Spleen (tissue), 11 donors: ENCODE data around the gene FRMD4A. TPM values are rescaled to one million over a fixed set of nuclear protein-coding genes. Genes with fewer than 3 reads are reported as not detected.

ENCODE experiments used
- DNase-seq: peaks from one replicate; pipeline ENCODE4 v3.0.0-alpha.2; 2020
- H3K27ac ChIP-seq, 8 donors: fragments of 200-600 bp; sonication (generic) in 7 of 8; 1 replicate in 4 of 8; 2 replicates in 4 of 8; pipeline versions ENCODE4 v1.5.0 to v1.8.0; 2016 to 2021; ENCODE audit warnings: inconsistent platforms in 4 of 8, mild to moderate bottlenecking in 4 of 8, moderate library complexity in 1 of 8
- H3K27me3 ChIP-seq, 7 donors: fragments of 200-600 bp; sonication (generic) in 6 of 7; replicated peaks in 1 of 7; 1 replicate in 4 of 7; 2 replicates in 3 of 7; pipeline versions ENCODE4 v1.5.0 to v1.8.0; 2016 to 2021; ENCODE audit warnings: inconsistent platforms in 3 of 7, mild to moderate bottlenecking in 1 of 7
- H3K36me3 ChIP-seq, 6 donors: fragments of 200-600 bp; sonication (generic) in 5 of 6; 1 replicate in 4 of 6; 2 replicates in 2 of 6; pipeline versions ENCODE4 v1.5.0 to v1.8.0; 2016 to 2021; ENCODE audit warnings: inconsistent platforms in 2 of 6
- H3K4me1 ChIP-seq, 6 donors: fragments of 200-600 bp; sonication (generic) in 5 of 6; 1 replicate in 3 of 6; 2 replicates in 3 of 6; pipeline versions ENCODE4 v1.5.0 to v1.8.0; 2016 to 2021; ENCODE audit warnings: inconsistent platforms in 3 of 6
- H3K4me3 ChIP-seq, 8 donors: fragments of 200-600 bp; sonication (generic) in 7 of 8; 1 replicate in 4 of 8; 2 replicates in 4 of 8; pipeline versions ENCODE4 v1.5.0 to v1.8.0; 2016 to 2021; ENCODE audit warnings: inconsistent platforms in 4 of 8, mild to moderate bottlenecking in 4 of 8, moderate library complexity in 2 of 8
- H3K9me3 ChIP-seq, 8 donors: fragments of 200-600 bp; sonication (generic) in 7 of 8; 1 replicate in 4 of 8; 2 replicates in 4 of 8; pipeline versions ENCODE4 v1.5.0 to v1.8.0; 2016 to 2021; ENCODE audit warnings: inconsistent platforms in 4 of 8
- POLR2A ChIP-seq, 3 donors: fragments of 450-650 bp; IDR thresholded peaks; one replicate each; pipeline ENCODE4 v1.5.1; 2017; ENCODE audit warnings: antibody characterized with exemption in 3 of 3, mild to moderate bottlenecking in 1 of 3
- POLR2AphosphoS5 ChIP-seq, 3 donors: sonication (generic); formaldehyde crosslinking; IDR thresholded peaks; one replicate each; pipeline ENCODE4 v1.5.1; 2017; ENCODE audit warnings: antibody characterized with exemption in 3 of 3
- WGBS, 5 donors: extraction: QIAGEN DNeasy Blood & Tissue Kit in 3 of 5; methylation state at CpG; one replicate each; pipeline versions ENCODE4 v1.1.5 to v1.1.7; 2013 to 2018; 5-methylcytosine and 5-hydroxymethylcytosine counted together
- intact Hi-C: fragments of 100-400 bp; cut with DNase I; formaldehyde crosslinking; loops from one replicate; pipeline ENCODE4 v1.15.0; 2023; ENCODE audit warnings: low total_unique reads
- polyA plus RNA-seq, 3 donors: library from polyadenylated mRNA; stranded (reverse); fragments of 200-250 nt; gene quantifications; one replicate each; pipeline ENCODE4 v1.2.1, GENCODE V29; 2013
- total RNA-seq, 7 donors: library from RNA; depleted of rRNA in 3 of 7; stranded (reverse); fragments of >200 nt in 3 of 7; fragmentation: NEBNext Ultra II Directional in 4 of 7; extraction: Animal tissue kit (Norgen Biotek cat#: 25700) in 4 of 7; gene quantifications; one replicate each; pipeline versions ENCODE4 v1.1.0 to v1.2.1, GENCODE V29; 2016 to 2021
- TF ChIP-seq, protein P1 (sequence below), 11 experiments: fragments of 200-600 bp in 7 of 11; fragments of 450-650 bp in 4 of 11; sonication (generic) in 4 of 11; IDR thresholded peaks in 8 of 11; conservative IDR thresholded peaks in 3 of 11; 1 replicate in 7 of 11; 2 replicates in 4 of 11; pipeline versions ENCODE4 v1.4.0 to v1.8.0; 2016 to 2021; ENCODE audit warnings: antibody characterized with exemption in 11 of 11, inconsistent platforms in 4 of 11, mild to moderate bottlenecking in 1 of 11
- donor health status: healthy with polysubstance abuse.
- donor health status: DM: no; HTN: no; CAD: no; lungs with moderate emphysema.
- donor health status: DM: no; HTN: no; CAD: no.
- donor health status: Bipolar disorder and iron deficiency.
- donor health status: healthy.
- donor health status: DM: no; HTN: no; CAD: no.
- donor health status: DM: yes; HTN: yes; CAD: no.

Gene FRMD4A
- total and polyA plus RNA-seq, 10 donors = 9.2 to 141 (median 80.5) TPM

DNA sequence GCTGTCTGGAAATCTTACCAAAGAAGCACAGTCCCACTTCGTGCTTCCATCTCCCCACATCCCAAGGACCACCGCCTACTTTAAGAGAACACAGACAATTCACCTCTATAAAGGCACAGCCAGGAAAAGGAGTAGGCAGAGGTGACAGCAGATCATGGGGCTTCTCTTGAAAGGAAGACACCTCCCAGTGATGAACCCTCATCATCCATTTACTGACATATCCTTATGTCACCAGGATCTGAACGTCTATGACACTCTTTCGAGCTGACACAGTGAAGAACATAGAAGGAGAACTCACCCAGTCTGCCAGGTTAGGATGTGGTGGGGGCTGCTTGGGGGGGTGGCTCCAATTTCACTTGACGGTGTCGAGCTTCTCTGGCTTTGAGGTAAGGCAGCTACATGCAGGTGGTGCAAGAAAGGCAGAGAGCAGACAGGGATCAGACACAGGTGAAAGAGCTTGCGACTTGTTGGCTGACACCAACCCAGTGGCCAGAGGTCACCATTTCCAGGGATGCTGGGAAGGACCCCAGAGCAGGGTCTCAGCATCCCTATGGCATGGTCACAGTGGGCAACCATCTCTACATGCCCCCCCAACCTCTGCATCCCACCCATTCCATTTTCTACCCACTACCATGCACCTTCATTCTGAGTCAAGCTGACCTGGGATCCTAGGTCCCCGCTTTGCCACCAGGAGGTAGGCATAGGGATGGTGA, 676.5 kb downstream of the FRMD4A start:
- Histone ChIP-seq H3K27me3 (no peaks in the 10 kb centered on the region), H3K27ac (no peak overlapping the region), H3K4me3 (no peak overlapping the region), H3K36me3 (peaks cover 0 to 99% (median 34%) of the 10 kb centered on the region in 6 donors), H3K9me3 (no peaks in the 10 kb centered on the region), H3K4me1 (peaks cover 0 to 13% (median 8%) of the 10 kb centered on the region in 6 donors)
- 88 to 95% (median 93%) methylated on average over 8 of the region's 8 CpGs for WGBS, 5 donors
- TF ChIP-seq POLR2A (IDR thresholded peaks at IDR 0.05) = no peak
- peak in 1 of 3 donors; percentile 29 for TF ChIP-seq POLR2AphosphoS5 (IDR thresholded peaks at IDR 0.05)
- DNase-seq = no peak
- intact Hi-C loops = no loop called here

DNA sequence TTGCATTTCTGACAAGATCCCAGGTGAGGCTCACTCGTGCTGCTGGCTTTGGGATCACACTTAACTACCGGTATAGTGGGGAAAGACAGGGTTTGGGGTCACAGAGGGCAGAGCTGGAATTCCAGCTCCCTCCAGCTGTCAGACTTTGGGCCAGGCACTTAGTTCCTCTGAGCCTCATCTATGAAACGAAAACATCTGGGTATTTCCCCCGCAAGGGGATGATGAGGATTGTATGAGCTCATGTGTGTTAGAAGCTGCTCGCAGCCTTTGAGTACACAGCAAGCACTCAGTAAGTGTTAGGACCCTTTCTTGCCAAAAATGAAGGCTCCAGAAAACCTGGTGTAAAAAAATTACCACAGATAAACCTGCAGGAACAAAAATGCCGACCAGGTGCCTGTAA, 677.9 kb downstream of the FRMD4A start:
- no peaks in the 10 kb centered on the region for H3K9me3 ChIP-seq
- intact Hi-C loops = no loop called here
- H3K36me3 ChIP-seq = peaks cover 0 to 100% (median 40%) of the 10 kb centered on the region in 6 donors
- no peak overlapping the region for H3K4me3 ChIP-seq
- no peak overlapping the region for H3K27ac ChIP-seq
- no peak for DNase-seq
- no peaks in the 10 kb centered on the region for H3K27me3 ChIP-seq
- H3K4me1 ChIP-seq = no peaks in the 10 kb centered on the region
- WGBS, 5 donors = 65 to 94% (median 87%) methylated on average over 6 of the region's 6 CpGs
- TF ChIP-seq, protein P1, sequence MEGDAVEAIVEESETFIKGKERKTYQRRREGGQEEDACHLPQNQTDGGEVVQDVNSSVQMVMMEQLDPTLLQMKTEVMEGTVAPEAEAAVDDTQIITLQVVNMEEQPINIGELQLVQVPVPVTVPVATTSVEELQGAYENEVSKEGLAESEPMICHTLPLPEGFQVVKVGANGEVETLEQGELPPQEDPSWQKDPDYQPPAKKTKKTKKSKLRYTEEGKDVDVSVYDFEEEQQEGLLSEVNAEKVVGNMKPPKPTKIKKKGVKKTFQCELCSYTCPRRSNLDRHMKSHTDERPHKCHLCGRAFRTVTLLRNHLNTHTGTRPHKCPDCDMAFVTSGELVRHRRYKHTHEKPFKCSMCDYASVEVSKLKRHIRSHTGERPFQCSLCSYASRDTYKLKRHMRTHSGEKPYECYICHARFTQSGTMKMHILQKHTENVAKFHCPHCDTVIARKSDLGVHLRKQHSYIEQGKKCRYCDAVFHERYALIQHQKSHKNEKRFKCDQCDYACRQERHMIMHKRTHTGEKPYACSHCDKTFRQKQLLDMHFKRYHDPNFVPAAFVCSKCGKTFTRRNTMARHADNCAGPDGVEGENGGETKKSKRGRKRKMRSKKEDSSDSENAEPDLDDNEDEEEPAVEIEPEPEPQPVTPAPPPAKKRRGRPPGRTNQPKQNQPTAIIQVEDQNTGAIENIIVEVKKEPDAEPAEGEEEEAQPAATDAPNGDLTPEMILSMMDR (IDR thresholded peaks at IDR 0.05 in 8 of 11, conservative IDR thresholded peaks at IDR 0.05 in 3 of 11) = no peak
- no peak for TF ChIP-seq POLR2AphosphoS5 (IDR thresholded peaks at IDR 0.05)
- no peak for TF ChIP-seq POLR2A (IDR thresholded peaks at IDR 0.05)

DNA sequence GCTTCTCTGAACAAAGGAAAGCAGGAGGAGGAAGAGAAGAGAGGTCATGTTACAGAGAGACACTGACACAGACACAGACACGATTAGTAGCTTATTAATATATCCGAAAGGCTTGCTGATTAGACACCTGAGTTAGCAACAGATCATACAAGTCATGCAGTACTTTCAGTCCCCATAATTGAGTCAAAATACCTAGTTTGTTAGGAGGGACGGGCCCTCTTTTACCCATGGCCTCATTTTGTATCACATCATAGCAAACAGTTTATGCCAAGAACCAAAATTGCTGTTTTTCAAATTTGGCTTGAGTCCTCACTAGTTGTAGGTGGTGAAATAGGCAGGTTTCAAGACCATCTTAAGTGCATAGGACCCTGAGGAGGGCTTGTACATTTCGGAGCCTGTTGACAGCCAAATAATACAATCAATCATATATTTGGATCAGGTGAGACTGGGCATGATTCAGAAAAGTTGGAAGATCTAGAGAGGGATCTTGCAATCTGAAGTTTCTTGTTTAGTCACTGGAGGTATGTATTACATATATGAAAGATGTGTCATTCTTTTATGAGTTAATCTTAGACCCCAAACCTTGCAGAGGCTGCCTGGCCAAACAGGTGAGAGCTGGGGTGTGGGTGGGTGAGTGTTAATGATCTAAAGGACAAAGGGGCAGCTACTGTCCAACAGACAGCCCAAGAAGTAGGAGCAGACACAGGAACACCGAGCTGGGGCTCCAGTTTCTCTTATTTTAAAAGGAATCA, 678.6 kb downstream of the FRMD4A start:
- intact Hi-C loops = no loop called here
- Histone ChIP-seq H3K4me3 (no peak overlapping the region), H3K36me3 (peaks cover 0 to 100% (median 44%) of the 10 kb centered on the region in 6 donors), H3K4me1 (no peaks in the 10 kb centered on the region), H3K27ac (no peak overlapping the region), H3K27me3 (no peaks in the 10 kb centered on the region), H3K9me3 (no peaks in the 10 kb centered on the region)
- 91 to 94% (median 92%) methylated on average over 5 of the region's 5 CpGs for WGBS, 5 donors
- DNase-seq = no peak
- TF ChIP-seq, protein P1 (IDR thresholded peaks at IDR 0.05 in 8 of 11, conservative IDR thresholded peaks at IDR 0.05 in 3 of 11) = no peak
- TF ChIP-seq POLR2AphosphoS5 (IDR thresholded peaks at IDR 0.05) (no peak), POLR2A (IDR thresholded peaks at IDR 0.05) (no peak)

DNA sequence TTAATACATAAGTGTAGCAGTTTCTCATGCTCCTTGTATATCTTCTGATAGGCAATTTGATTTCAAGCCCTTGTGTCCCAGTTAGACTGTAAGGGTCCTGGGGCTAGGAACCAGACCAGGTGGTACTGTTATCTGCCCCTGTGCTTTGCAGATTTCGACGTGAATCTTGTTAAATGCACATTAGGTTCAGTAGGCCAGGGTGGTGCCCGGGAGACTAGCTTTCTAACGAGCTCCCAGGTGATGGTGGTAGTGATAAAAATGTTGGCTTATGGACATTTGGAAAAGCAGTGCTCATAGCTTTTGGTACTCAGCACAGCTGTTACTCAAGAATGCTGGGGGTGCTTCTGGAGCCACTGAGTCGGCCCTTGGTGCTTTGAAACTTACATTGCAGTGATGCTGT, 679.8 kb downstream of the FRMD4A start:
- intact Hi-C loops = no loop called here
- Histone ChIP-seq H3K27me3 (no peaks in the 10 kb centered on the region), H3K4me3 (no peak overlapping the region), H3K9me3 (no peaks in the 10 kb centered on the region), H3K27ac (no peak overlapping the region), H3K4me1 (no peaks in the 10 kb centered on the region), H3K36me3 (peaks cover 0 to 100% (median 49%) of the 10 kb centered on the region in 6 donors)
- TF ChIP-seq, protein P1 (IDR thresholded peaks at IDR 0.05 in 8 of 11, conservative IDR thresholded peaks at IDR 0.05 in 3 of 11) = no peak
- TF ChIP-seq POLR2A (IDR thresholded peaks at IDR 0.05) (no peak), POLR2AphosphoS5 (IDR thresholded peaks at IDR 0.05) (no peak)
- no peak for DNase-seq
- WGBS, 5 donors = 88 to 93% (median 91%) methylated on average over 5 of the region's 5 CpGs
